Measurements from ENCODE around the gene NRBP1. TPM values are rescaled to one million over a fixed set of nuclear protein-coding genes. Genes with fewer than 3 reads are reported as not detected.

Gene NRBP1
- total and polyA plus RNA-seq, 9 of the 15 experiments (the other 6 are each of a cell fraction or from before 2014, with no cell fraction given) = 2.9 to 84.5 (median 36.9) TPM

GRCh38 chr2:27428978-27429541 is 629 bp downstream of the NRBP1 start (continued):
- TF ChIP-seq TFE3 (CRISPR knock-in tag; IDR thresholded peaks at IDR 0.05) = no peak
- no peak for TF ChIP-seq PML (IDR thresholded peaks at IDR 0.05; ENCODE audit: low read length)
- TF ChIP-seq ZNF696 (CRISPR knock-in tag; conservative IDR thresholded peaks at IDR 0.05) = no peak
- TF ChIP-seq HMGN3 (IDR thresholded peaks at IDR 0.05; ENCODE audit: borderline replicate concordance, extremely low read depth, insufficient read length, low read depth, low read length) = peak; percentile 20
- no peak; the same call in none of the 2 replicates for TF ChIP-seq ETS1 (conservative IDR thresholded peaks at IDR 0.05; ENCODE audit: control insufficient read depth, low read depth, low read length)
- no peak for TF ChIP-seq ZBTB40 (IDR thresholded peaks at IDR 0.05)
- TF ChIP-seq ZBTB40 (CRISPR knock-in tag; IDR thresholded peaks at IDR 0.05) = no peak
- no peak for TF ChIP-seq CHD4 (IDR thresholded peaks at IDR 0.05; ENCODE audit: insufficient read depth, insufficient replicate concordance, low read depth, low read length, poor library complexity, severe bottlenecking)
- TF ChIP-seq PTRF (tag; IDR thresholded peaks at IDR 0.05) = no peak
- peak; percentile 27; the same call in 1 of the 2 replicates for TF ChIP-seq ATF7 (IDR thresholded peaks at IDR 0.05)
- TF ChIP-seq ZNF668 (CRISPR knock-in tag; IDR thresholded peaks at IDR 0.05) = no peak
- peak; percentile 34 for TF ChIP-seq TAF9B (IDR thresholded peaks at IDR 0.05; ENCODE audit: partially characterized antibody)
- TF ChIP-seq, protein P1, sequence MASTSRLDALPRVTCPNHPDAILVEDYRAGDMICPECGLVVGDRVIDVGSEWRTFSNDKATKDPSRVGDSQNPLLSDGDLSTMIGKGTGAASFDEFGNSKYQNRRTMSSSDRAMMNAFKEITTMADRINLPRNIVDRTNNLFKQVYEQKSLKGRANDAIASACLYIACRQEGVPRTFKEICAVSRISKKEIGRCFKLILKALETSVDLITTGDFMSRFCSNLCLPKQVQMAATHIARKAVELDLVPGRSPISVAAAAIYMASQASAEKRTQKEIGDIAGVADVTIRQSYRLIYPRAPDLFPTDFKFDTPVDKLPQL (IDR thresholded peaks at IDR 0.05; ENCODE audit: extremely low read depth, insufficient read length) = no peak
- TF ChIP-seq EGR1 (conservative IDR thresholded peaks at IDR 0.05) = 0 out of 2 replicates have a peak, but pooled peaks have one; percentile 5
- TF ChIP-seq CBX3 (IDR thresholded peaks at IDR 0.05; ENCODE audit: borderline replicate concordance in 1 of 2, low read length in 2 of 2) = no peak

Data from K562 (cell line).